ENCODE measurements around the gene MICAL3.

The MICAL3 gene

GRCh38 chr22:17804331-17805080, 219.9 kb downstream of the MICAL3 start:
- no peaks in the 10 kb centered on the region for H3K27me3 ChIP-seq (ENCODE audit: insufficient read depth, poor library complexity, severe bottlenecking)
- no peak overlapping the region for H3K4me3 ChIP-seq (replicated peaks; ENCODE audit: insufficient read depth, low read length)
- DNase-seq (ENCODE audit: low read depth in 1 of 2, low spot score in 1 of 2): no peak
- no peak for TF ChIP-seq CTCF (IDR thresholded peaks at IDR 0.05; ENCODE audit: insufficient read depth, low read length)
- no peak overlapping the region for H3K27ac ChIP-seq (replicated peaks)

GRCh38 chr22:17803609-17804270, 220.6 kb downstream of the MICAL3 start:
- TF ChIP-seq SPI1 (IDR thresholded peaks at IDR 0.05; ENCODE audit: borderline replicate concordance, low read depth) (no peak), GABPA (IDR thresholded peaks at IDR 0.05; ENCODE audit: low read depth) (no peak), REST (IDR thresholded peaks at IDR 0.05; ENCODE audit: insufficient replicate concordance, low read depth) (no peak)
- no peaks in the 10 kb centered on the region for H3K27me3 ChIP-seq (ENCODE audit: insufficient read depth, poor library complexity, severe bottlenecking)
- DNase-seq (ENCODE audit: low read depth in 1 of 2, low spot score in 1 of 2): no peak
- H3K4me3 ChIP-seq (replicated peaks; ENCODE audit: insufficient read depth, low read length): no peak overlapping the region
- H3K27ac ChIP-seq (replicated peaks): no peak overlapping the region

- TF ChIP-seq POLR2AphosphoS5 (IDR thresholded peaks at IDR 0.05; ENCODE audit: low read depth) (no peak), SPI1 (IDR thresholded peaks at IDR 0.05; ENCODE audit: borderline replicate concordance, low read depth) (no peak), GABPA (IDR thresholded peaks at IDR 0.05; ENCODE audit: low read depth) (no peak), REST (IDR thresholded peaks at IDR 0.05; ENCODE audit: insufficient replicate concordance, low read depth) (no peak), CTCF (IDR thresholded peaks at IDR 0.05; ENCODE audit: insufficient read depth, low read length) (no peak)
- H3K27ac ChIP-seq (replicated peaks): no peak overlapping the region
- H3K4me3 ChIP-seq (replicated peaks; ENCODE audit: insufficient read depth, low read length): no peak overlapping the region
- H3K27me3 ChIP-seq (ENCODE audit: insufficient read depth, poor library complexity, severe bottlenecking): no peaks in the 10 kb centered on the region
- DNase-seq (ENCODE audit: low read depth in 1 of 2, low spot score in 1 of 2): no peak
These were observed 221.5 kb downstream of the MICAL3 start for GRCh38 chr22:17802822-17803221.

GRCh38 chr22:17802411-17802810, 221.9 kb downstream of the MICAL3 start:
- no peak overlapping the region for H3K4me3 ChIP-seq (replicated peaks; ENCODE audit: insufficient read depth, low read length)
- H3K27ac ChIP-seq (replicated peaks): no peak overlapping the region
- DNase-seq (ENCODE audit: low read depth in 1 of 2, low spot score in 1 of 2): no peak
- no peaks in the 10 kb centered on the region for H3K27me3 ChIP-seq (ENCODE audit: insufficient read depth, poor library complexity, severe bottlenecking)
- TF ChIP-seq GABPA (IDR thresholded peaks at IDR 0.05; ENCODE audit: low read depth) (no peak), SPI1 (IDR thresholded peaks at IDR 0.05; ENCODE audit: borderline replicate concordance, low read depth) (no peak), CTCF (IDR thresholded peaks at IDR 0.05; ENCODE audit: insufficient read depth, low read length) (no peak), REST (IDR thresholded peaks at IDR 0.05; ENCODE audit: insufficient replicate concordance, low read depth) (no peak), POLR2AphosphoS5 (IDR thresholded peaks at IDR 0.05; ENCODE audit: low read depth) (no peak)
